ENCODE measurements around the gene SPATA17. TPM values are rescaled to one million over a fixed set of nuclear protein-coding genes. Genes with fewer than 3 reads are reported as not detected.

Gene SPATA17
- total and polyA plus RNA-seq, 11 donors, result 0.39 to 1.6 (median 0.63) TPM

GRCh38 chr1:217917281-217917887 is 286.2 kb downstream of the SPATA17 start:
- intact Hi-C loops (cut with DNase I), result no loop called here
- DNase-seq, result no peak
- H3K27ac ChIP-seq, result no peak overlapping the region
- WGBS, 4 donors, result 61 to 71% (median 64%) methylated on average over 13 of the region's 13 CpGs
- no peak overlapping the region for H3K4me3 ChIP-seq
- H3K9me3 ChIP-seq, result no peaks in the 10 kb centered on the region
- ATAC-seq, result no peak
- H3K36me3 ChIP-seq, result no peaks in the 10 kb centered on the region
- H3K27me3 ChIP-seq, result peaks cover 0 to 16% (median 0%) of the 10 kb centered on the region in 9 donors
- TF ChIP-seq, protein P1, sequence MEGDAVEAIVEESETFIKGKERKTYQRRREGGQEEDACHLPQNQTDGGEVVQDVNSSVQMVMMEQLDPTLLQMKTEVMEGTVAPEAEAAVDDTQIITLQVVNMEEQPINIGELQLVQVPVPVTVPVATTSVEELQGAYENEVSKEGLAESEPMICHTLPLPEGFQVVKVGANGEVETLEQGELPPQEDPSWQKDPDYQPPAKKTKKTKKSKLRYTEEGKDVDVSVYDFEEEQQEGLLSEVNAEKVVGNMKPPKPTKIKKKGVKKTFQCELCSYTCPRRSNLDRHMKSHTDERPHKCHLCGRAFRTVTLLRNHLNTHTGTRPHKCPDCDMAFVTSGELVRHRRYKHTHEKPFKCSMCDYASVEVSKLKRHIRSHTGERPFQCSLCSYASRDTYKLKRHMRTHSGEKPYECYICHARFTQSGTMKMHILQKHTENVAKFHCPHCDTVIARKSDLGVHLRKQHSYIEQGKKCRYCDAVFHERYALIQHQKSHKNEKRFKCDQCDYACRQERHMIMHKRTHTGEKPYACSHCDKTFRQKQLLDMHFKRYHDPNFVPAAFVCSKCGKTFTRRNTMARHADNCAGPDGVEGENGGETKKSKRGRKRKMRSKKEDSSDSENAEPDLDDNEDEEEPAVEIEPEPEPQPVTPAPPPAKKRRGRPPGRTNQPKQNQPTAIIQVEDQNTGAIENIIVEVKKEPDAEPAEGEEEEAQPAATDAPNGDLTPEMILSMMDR (IDR thresholded peaks at IDR 0.05), result no peak
- TF ChIP-seq POLR2A (IDR thresholded peaks at IDR 0.05), result no peak
- H3K4me1 ChIP-seq, result no peaks in the 10 kb centered on the region

- Histone ChIP-seq H3K27ac (no peak overlapping the region), H3K9me3 (no peaks in the 10 kb centered on the region), H3K27me3 (peaks cover 0 to 33% (median 3%) of the 10 kb centered on the region in 9 donors), H3K4me1 (peaks cover 0 to 2% (median 0%) of the 10 kb centered on the region in 12 donors), H3K36me3 (no peaks in the 10 kb centered on the region), H3K4me3 (no peak overlapping the region)
- intact Hi-C loops (cut with DNase I), result no loop called here
- no peak for ATAC-seq
- no peak for DNase-seq
- WGBS, 4 donors, result 63 to 75% (median 70%) methylated on average over 18 of the region's 18 CpGs
- TF ChIP-seq POLR2A (IDR thresholded peaks at IDR 0.05), result no peak
- TF ChIP-seq, protein P1 (IDR thresholded peaks at IDR 0.05), result no peak
Observed at GRCh38 chr1:217919683-217920388, 288.7 kb downstream of the SPATA17 start.

Other genes with a start within 250 kb of the SPATA17 start
- 1 to 10 TPM; 6.8 to 8.5 (median 7.5) TPM for gene GPATCH2, start 254 bp upstream of the SPATA17 start, total RNA-seq
- gene GPATCH2, start 254 bp upstream of the SPATA17 start, polyA plus RNA-seq, result 1 to 10 TPM; 2.3 to 4.2 TPM

Measured in heart left ventricle (tissue), 16 donors.